DOHH2 (cell line): ENCODE measurements around the gene SCRN2.

ENCODE experiments used
- H3F3A ChIP-seq: fragments of 200-600 bp; sonication (generic), shearing (Covaris generic); 2 replicates; pipeline ENCODE4 v1.6.0; 2016; ENCODE audit warnings: antibody characterized with exemption, mild to moderate bottlenecking; ENCODE audit not compliant: control insufficient read depth, insufficient read depth
- H3K27ac ChIP-seq: fragments of 200-600 bp; sonication (generic); 2 replicates; pipeline ENCODE4 v1.5.1; 2014; ENCODE audit warnings: low read depth, mild to moderate bottlenecking, low read length, moderate library complexity
- H3K27me3 ChIP-seq: fragments of 200-600 bp; sonication (generic); 2 replicates; pipeline ENCODE4 v1.6.1; 2014; ENCODE audit warnings: mild to moderate bottlenecking, low read length, mixed read lengths; ENCODE audit not compliant: control insufficient read depth
- H3K36me3 ChIP-seq: fragments of 200-600 bp; sonication (generic); 2 replicates; pipeline ENCODE4 v1.6.1; 2014; ENCODE audit warnings: mild to moderate bottlenecking, low read length, moderate library complexity, mixed read lengths; ENCODE audit not compliant: control insufficient read depth
- H3K4me1 ChIP-seq: fragments of 200-600 bp; sonication (generic); 2 replicates; pipeline ENCODE4 v1.6.1; 2014; ENCODE audit warnings: mild to moderate bottlenecking, low read length, mixed read lengths; ENCODE audit not compliant: control insufficient read depth
- H3K4me2 ChIP-seq: fragments of 200-600 bp; sonication (generic); 2 replicates; pipeline ENCODE4 v1.6.0; 2014; ENCODE audit warnings: mild to moderate bottlenecking, low read length, moderate library complexity
- H3K4me3 ChIP-seq: fragments of 200-600 bp; sonication (generic); 2 replicates; pipeline ENCODE4 v1.5.1; 2014; ENCODE audit warnings: mild to moderate bottlenecking, low read length, mixed read lengths
- H3K79me2 ChIP-seq: fragments of 200-600 bp; sonication (generic); 2 replicates; pipeline ENCODE4 v1.6.1; 2014; ENCODE audit warnings: mild to moderate bottlenecking, low read length, mixed read lengths; ENCODE audit not compliant: control insufficient read depth
- H3K9me2 ChIP-seq: fragments of 200-600 bp; sonication (generic); replicated peaks from 2 replicates; pipeline ENCODE4 v1.6.1; 2014; ENCODE audit warnings: mild to moderate bottlenecking, low read length, mixed read lengths; ENCODE audit not compliant: control insufficient read depth
- H3K9me3 ChIP-seq: fragments of 200-600 bp; sonication (generic); 2 replicates; pipeline ENCODE4 v1.6.1; 2014; ENCODE audit warnings: antibody characterized with exemption, low read length, mixed read lengths; ENCODE audit not compliant: control insufficient read depth, insufficient read depth
- H4K20me1 ChIP-seq: fragments of 200-600 bp; sonication (generic); 2 replicates; pipeline ENCODE4 v1.6.0; 2014; ENCODE audit warnings: low read depth, mild to moderate bottlenecking, antibody characterized with exemption, low read length, moderate library complexity; ENCODE audit not compliant: control insufficient read depth, insufficient read depth
- EZH2phosphoT487 ChIP-seq: fragments of 200-600 bp; sonication (generic); IDR thresholded peaks from 2 replicates; pipeline ENCODE4 v1.6.1; 2017; ENCODE audit warnings: borderline replicate concordance, mild to moderate bottlenecking, antibody characterized with exemption, low read length, moderate library complexity, mixed read lengths
- TF ChIP-seq, protein P1 (sequence below): fragments of 200-600 bp; sonication (generic); IDR thresholded peaks from one replicate; pipeline ENCODE4 v1.5.1; 2014; ENCODE audit warnings: antibody characterized with exemption, mild to moderate bottlenecking, low read depth, low read length; ENCODE audit not compliant: poor library complexity, severe bottlenecking

SCRN2 gene

DNA sequence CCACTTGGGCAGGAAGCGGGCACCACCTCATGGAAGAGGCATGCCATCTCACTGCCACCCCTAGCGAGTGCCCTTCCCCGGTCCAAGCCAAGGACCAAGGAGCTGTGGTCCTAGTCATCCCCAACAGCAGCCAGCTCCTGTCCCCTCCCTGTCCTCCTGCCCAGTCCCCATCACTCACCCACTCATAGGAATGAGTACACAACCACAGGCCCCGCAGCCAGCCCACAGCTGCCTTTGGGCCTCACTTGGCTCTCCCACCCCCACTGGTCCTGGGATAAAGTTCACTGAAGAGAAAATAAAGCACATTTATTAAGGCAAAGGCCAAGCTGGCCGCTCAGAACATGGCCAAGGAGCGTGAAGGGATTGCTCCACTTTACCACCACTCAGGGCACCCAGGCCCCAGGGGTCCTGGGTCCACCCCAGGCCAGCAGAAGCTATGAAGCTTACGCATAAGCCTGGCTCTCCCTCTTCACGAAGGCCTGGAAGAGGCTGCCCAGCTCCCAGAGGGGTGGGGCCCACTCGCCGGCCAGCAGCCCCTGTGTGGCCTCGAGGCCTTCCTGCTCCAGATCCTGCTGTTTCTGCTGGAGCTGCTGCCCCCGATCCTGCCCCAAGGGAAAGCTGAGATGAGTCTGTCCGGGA lies 3.6 kb downstream of the SCRN2 start:
- no peaks in the 10 kb centered on the region for H3K27me3 ChIP-seq
- H3K4me3 ChIP-seq = no peak overlapping the region
- H3K4me1 ChIP-seq = peaks cover 19% of the 10 kb centered on the region
- no peaks in the 10 kb centered on the region; the same call in 1 of the 2 replicates for H3K79me2 ChIP-seq
- H3K36me3 ChIP-seq = no peaks in the 10 kb centered on the region
- no peak overlapping the region for H3K4me2 ChIP-seq
- H4K20me1 ChIP-seq = no peaks in the 10 kb centered on the region
- TF ChIP-seq, protein P1, sequence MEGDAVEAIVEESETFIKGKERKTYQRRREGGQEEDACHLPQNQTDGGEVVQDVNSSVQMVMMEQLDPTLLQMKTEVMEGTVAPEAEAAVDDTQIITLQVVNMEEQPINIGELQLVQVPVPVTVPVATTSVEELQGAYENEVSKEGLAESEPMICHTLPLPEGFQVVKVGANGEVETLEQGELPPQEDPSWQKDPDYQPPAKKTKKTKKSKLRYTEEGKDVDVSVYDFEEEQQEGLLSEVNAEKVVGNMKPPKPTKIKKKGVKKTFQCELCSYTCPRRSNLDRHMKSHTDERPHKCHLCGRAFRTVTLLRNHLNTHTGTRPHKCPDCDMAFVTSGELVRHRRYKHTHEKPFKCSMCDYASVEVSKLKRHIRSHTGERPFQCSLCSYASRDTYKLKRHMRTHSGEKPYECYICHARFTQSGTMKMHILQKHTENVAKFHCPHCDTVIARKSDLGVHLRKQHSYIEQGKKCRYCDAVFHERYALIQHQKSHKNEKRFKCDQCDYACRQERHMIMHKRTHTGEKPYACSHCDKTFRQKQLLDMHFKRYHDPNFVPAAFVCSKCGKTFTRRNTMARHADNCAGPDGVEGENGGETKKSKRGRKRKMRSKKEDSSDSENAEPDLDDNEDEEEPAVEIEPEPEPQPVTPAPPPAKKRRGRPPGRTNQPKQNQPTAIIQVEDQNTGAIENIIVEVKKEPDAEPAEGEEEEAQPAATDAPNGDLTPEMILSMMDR = no peak
- no peak for TF ChIP-seq EZH2phosphoT487
- no peaks in the 10 kb centered on the region for H3F3A ChIP-seq
- H3K9me3 ChIP-seq = no peaks in the 10 kb centered on the region
- H3K9me2 ChIP-seq = no peaks in the 10 kb centered on the region
- H3K27ac ChIP-seq = no peak overlapping the region

DNA sequence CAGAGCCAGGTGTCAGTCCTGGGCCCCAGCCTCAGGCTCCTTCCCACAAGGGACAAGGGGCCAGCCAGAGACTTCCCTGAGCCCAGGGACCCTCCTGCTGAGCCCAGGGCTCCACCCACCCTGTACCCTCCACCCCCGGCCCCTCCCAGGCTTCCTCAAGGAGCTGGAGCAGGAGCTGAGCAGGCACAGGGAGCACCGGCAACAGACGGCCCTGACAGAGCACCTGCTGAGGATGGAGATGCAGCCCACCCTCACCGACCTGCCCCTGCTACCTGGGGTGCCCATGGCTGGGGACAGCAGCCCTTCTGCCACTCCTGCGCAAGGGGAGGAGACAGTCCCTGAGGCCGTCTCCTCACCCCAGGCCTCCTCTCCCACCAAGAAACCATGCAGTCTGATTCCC lies 4.5 kb downstream of the SCRN2 start:
- no peak overlapping the region for H3K27ac ChIP-seq
- H3K36me3 ChIP-seq = no peaks in the 10 kb centered on the region

DNA sequence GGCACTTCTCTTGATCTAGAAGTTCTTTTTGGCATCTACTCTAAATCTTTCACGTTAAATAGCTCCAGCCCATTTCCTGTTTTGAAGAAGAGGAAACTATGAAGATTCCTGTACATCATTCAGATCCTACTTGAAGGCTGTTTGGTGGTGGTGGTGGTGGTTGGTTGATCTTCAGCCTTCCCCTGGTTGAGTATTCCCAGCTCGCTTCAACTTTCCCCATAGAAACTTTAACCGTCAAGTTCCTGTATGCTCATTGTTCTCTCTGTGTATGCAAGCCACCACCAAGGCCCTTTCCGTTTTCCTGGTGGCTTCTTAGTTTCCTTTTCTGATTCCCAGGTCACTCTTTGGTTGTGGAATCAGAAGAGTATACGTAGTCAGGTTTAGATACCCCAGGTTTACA lies 6.3 kb downstream of the SCRN2 start:
- H3K4me1 ChIP-seq = peaks cover 22% of the 10 kb centered on the region
- no peaks in the 10 kb centered on the region for H3K9me3 ChIP-seq
- no peak overlapping the region for H3K4me3 ChIP-seq
- no peaks in the 10 kb centered on the region for H4K20me1 ChIP-seq
- TF ChIP-seq EZH2phosphoT487 = no peak
- TF ChIP-seq, protein P1 = no peak
- H3K9me2 ChIP-seq = no peaks in the 10 kb centered on the region
- H3F3A ChIP-seq = no peaks in the 10 kb centered on the region
- H3K27ac ChIP-seq = no peak overlapping the region
- H3K36me3 ChIP-seq = no peaks in the 10 kb centered on the region
- H3K27me3 ChIP-seq = no peaks in the 10 kb centered on the region
- H3K4me2 ChIP-seq = no peak overlapping the region
- peaks cover 16% of the 10 kb centered on the region for H3K79me2 ChIP-seq

More for the DNA sequence above, 4.5 kb downstream of the SCRN2 start:
- Histone ChIP-seq H3F3A (no peaks in the 10 kb centered on the region), H3K9me2 (no peaks in the 10 kb centered on the region), H3K4me3 (no peak overlapping the region), H3K4me1 (peaks cover 24% of the 10 kb centered on the region), H4K20me1 (no peaks in the 10 kb centered on the region), H3K9me3 (no peaks in the 10 kb centered on the region), H3K27me3 (no peaks in the 10 kb centered on the region), H3K79me2 (no peaks in the 10 kb centered on the region; the same call in 1 of the 2 replicates), H3K4me2 (no peak overlapping the region)
- TF ChIP-seq, protein P1 = no peak
- TF ChIP-seq EZH2phosphoT487 = no peak
